A549 treated with Hydrocortisone at 1 μM for 4 hours (cell line): ENCODE measurements around the gene SWSAP1. TPM values are rescaled to one million over a fixed set of nuclear protein-coding genes. Genes with fewer than 3 reads are reported as not detected.

Experiments used
- total RNA-seq: library from RNA; stranded (reverse); fragments of 200-300 nt; extraction: Qiagen RNA extraction; gene quantifications from 5 replicates; pipeline ENCODE4 v1.2.3, GENCODE V29; 2022

SWSAP1 gene, protein sequence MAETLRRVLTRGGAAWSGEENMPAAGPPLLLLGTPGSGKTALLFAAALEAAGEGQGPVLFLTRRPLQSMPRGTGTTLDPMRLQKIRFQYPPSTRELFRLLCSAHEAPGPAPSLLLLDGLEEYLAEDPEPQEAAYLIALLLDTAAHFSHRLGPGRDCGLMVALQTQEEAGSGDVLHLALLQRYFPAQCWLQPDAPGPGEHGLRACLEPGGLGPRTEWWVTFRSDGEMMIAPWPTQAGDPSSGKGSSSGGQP
- 1.3 to 2.4 TPM (median 1.8 TPM) in 5 replicates for total RNA-seq

DNA sequence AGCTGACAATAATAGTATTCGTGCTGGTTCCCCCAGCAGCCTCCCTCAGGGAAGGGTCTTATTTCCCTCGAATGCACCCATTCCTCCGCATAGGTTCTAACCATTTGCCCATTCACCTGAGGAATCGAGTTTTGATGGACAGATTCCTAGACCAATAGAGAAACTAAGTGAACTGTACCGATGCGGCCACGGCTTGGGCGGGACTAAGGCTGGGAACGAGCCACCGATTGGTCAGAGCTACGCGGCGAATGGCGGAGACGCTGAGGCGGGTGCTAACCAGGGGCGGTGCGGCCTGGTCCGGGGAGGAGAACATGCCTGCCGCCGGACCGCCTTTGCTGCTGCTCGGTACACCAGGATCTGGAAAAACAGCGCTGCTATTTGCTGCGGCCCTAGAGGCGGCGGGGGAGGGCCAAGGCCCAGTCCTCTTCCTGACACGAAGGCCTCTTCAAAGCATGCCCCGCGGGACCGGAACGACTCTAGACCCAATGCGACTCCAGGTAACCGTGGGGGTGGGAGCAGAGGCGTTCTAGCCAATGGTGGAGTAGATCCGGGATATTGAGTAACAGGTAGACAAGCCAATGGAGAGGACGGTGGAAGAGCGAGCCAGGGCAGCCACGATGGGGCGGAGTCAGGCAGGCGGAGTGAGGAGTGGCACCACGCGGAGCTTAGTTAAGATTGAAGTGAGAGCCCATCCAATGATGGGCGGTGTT lies at the start of gene SWSAP1:
SWSAP1 (plus strand) TSS at position 234 of the 710 bp plus-strand sequence; CDS start at position 249, 15 bp downstream.

DNA sequence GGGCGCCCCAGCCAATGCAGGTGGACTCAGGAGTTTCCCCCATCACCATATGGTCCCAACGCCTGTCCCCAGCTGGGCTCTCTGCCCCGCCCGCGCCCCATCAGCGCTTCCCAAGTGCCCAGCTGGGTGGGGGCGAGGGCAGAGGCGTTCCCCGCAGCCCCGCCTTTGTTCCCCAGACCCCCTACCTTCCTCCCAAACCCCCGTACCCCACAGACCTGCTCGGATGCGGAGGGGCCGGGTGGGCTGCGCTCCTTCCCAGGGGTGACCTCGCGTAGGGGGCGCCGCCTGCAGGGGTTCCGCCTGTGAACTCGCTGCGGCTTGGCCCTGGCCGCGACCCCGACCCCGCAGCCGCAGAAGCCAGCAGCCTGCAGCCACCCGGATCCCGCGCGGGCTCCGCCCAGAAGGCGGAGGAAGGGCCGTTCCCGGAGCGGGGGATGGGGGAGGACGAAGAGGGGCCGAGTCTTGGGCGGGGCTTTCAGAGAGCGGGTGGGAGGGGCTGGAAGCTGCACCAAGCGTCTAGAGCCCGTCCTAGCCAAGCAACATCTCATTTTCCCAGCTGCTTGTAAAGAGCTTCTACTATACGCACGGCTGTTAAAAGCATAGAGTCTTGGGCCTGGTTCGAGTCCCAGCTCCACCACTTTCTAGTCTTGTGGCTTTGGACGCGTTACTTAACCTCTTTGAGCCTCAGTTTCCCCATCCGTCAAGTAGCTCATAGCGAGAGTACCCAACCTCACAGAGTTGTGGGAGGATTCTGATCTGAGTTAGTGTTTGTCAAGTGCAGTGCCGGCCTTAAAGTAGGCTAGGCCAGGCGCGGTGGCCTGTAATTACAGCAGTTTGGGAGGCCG lies 35.0 kb upstream of the SWSAP1 start, which contains the start of gene RAB3D:
RAB3D (minus strand) TSS at position 404 of the 845 bp plus-strand sequence. CDS start 2,258 bp downstream, outside the sequence.

DNA sequence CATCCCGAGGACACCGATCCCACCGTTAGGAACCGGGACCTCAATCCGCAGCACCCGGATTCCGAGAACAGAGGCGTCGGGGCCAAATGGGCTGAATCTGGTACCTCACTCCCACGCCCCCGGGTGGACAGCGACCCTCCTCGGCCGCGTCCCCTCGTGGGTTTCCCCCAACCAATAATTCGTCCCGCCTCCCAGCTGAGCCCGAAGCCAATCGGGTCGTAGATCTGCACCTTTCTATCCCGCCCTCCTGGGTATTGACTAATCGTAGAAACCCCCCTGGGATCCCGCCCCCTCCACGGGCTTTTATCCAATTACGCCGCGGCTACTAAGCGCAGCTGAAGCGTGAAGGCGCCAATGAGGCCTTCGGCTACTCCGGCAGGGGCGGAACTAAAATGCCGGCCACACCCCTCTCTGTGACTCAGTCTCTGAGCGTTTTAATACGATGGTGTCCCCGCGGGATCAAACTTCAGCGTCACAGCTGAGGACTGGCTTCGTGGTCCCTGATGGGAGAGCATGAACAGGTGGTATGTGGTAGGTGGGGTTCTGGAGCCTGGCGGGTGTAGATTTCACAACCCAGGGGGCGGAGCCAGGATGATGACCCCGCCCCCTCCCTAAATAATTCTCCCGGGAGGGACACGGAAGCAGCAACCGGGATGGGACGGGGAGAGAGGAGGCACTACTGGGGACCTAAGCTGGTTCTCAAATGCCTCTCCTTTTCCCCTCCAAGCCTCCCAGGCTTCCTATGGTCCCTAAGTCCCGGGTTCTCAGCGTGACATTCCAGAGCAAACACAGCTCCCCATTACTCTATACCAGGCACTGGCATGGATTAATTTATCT lies 28.1 kb upstream of the SWSAP1 start, which contains the start of the genes CCDC159 and TMEM205:
CCDC159 (plus strand) TSS at position 416 of the 837 bp plus-strand sequence; CDS start at position 504, 88 bp downstream.
TMEM205 (minus strand) TSS at position 165 of the 837 bp plus-strand sequence. CDS start 649 bp downstream, outside the sequence.

DNA sequence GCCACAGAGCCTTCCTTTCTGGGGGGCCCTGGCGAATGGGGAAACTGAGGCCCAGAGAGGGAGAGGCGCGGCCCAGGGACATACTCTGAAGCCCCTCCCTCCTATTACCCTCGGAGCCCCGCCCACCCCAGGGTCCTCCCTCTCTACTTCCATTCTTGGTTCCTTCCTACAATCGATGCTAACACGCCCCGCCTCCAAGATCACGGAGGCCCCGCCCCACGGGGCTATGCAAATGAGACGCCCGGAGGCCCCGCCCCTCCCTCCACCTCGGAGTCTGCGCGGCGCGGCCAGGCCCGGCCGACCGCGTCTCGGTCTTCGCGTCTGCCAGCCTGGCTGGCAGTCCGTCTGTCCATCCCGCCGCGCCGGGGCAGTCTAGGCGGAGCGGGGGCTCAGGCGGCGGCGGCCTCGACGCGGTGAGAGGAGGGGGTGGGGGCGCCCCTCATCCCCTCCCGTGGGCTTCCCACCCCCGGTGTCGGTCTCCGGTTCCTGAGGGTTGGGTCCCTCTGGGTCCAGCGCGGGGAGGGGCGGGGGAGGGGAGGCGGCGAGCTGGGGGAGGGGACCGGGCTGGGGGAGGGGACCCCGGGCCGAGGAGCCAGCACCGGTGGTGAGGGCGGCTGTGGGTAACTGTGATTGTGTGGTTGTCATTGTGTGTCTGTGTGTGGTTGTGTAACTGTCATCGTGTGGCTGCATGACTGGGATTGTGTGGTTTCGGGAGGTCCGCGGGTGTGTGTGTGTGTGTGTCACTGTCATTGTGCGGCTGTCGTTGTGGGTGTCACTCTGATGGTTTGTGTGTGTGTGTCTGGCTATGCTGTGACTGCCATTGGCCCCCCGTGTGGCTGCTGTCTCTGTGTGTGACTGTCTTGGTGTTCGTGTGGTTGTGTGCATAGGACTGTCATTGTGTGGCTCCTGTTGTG lies 19.0 kb upstream of the SWSAP1 start, which contains the start of gene PLPPR2:
PLPPR2 (plus strand) TSS at position 273 of the 914 bp plus-strand sequence. CDS start 2,242 bp downstream, outside the sequence.

DNA sequence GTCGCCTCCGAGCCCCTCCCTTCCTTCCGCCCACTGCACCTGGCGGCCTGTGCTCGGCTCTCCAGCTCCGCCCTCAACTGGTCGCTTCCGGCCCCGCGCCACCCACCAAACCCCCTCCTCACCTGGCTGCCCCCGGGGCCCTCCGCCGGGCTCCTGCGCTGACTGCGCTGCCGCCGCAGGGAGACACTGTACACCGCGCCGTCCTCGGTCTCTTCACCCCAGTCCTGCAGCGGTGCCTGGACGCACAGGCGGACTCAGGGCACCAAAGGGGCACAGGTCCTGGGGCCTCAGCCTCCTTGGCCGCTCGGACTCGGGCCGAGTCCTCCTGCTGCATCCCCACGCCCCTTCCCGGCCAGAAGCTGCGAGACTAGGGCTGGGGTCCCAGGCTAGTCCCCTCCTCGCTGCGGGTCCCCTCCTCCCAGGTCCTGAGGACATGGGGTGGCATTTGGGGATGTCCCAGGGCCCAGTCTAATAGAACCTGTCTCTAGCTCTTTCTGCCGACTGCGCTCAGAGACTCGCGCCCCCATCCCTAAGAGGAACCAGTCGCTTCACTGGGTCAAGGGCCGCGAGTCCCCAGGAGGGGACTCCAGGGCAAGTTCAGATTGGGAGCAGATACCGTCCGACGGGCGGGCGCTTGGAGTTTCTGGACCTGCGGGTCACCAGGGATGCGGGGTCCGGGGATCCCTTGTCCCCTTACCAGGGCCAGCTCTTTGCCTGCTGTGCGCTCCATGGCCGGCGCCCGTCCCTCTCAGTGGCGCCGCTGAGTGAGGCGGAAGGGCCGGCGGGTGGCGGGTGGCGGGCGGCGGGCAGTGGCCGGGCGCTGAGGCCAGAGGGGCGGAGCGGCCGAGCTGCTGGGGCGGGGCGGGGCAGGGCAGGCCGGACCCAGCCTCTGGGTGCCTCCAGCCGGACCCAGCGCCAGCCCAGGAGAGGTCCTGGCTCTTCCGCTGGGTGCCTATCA lies 44.4 kb downstream of the SWSAP1 start, which contains the start of gene RGL3:
RGL3 (minus strand) TSS at position 766 of the 958 bp plus-strand sequence; CDS start at position 730, 36 bp downstream.

Other genes with a start within 250 kb of the SWSAP1 start
- 15.2 to 22.2 TPM (median 20.0 TPM) in 5 replicates for gene SPC24, start 218.9 kb upstream of the SWSAP1 start, total RNA-seq
- gene KANK2, start 177.1 kb upstream of the SWSAP1 start, total RNA-seq, result 38.3 to 64.7 TPM (median 53.7 TPM) in 5 replicates
- gene ANGPTL8, start 135.0 kb upstream of the SWSAP1 start, total RNA-seq, result not detected in 5 replicates
- gene DOCK6, start 112.1 kb upstream of the SWSAP1 start, total RNA-seq, result 7.9 to 10.2 TPM (median 9.3 TPM) in 5 replicates
- not detected in 5 replicates for gene TSPAN16, start 78.5 kb upstream of the SWSAP1 start, total RNA-seq
- 2.8 to 6.0 TPM (median 3.8 TPM) in 5 replicates for gene RAB3D, start 35.0 kb upstream of the SWSAP1 start, total RNA-seq
- gene TMEM205, start 28.4 kb upstream of the SWSAP1 start, total RNA-seq, result 88.3 to 128 TPM (median 107 TPM) in 5 replicates
- 3.6 to 4.9 TPM (median 4.6 TPM) in 5 replicates for gene CCDC159, start 28.1 kb upstream of the SWSAP1 start, total RNA-seq
- 7.5 to 9.7 TPM (median 8.9 TPM) in 5 replicates for gene PLPPR2, start 19.2 kb upstream of the SWSAP1 start, total RNA-seq
- gene EPOR, start 9.6 kb downstream of the SWSAP1 start, total RNA-seq, result 3.0 to 4.9 TPM (median 4.0 TPM) in 5 replicates
- gene RGL3, start 44.6 kb downstream of the SWSAP1 start, total RNA-seq, result 0.92 to 1.8 TPM (median 1.3 TPM) in 5 replicates
- gene ODAD3, start 60.5 kb downstream of the SWSAP1 start, total RNA-seq, result 0.92 to 2.2 TPM (median 1.0 TPM) in 5 replicates
- gene PRKCSH, start 61.0 kb downstream of the SWSAP1 start, total RNA-seq, result 242 to 279 TPM (median 253 TPM) in 5 replicates
- gene ELAVL3, start 106.4 kb downstream of the SWSAP1 start, total RNA-seq, result 0.07 to 0.38 TPM (median 0.22 TPM) in 5 replicates
- gene ZNF653, start 131.2 kb downstream of the SWSAP1 start, total RNA-seq, result 2.4 to 4.7 TPM (median 3.6 TPM) in 5 replicates
- gene ECSIT, start 154.5 kb downstream of the SWSAP1 start, total RNA-seq, result 27.8 to 31.4 TPM (median 29.9 TPM) in 5 replicates
- 0.20 to 0.46 TPM (median 0.35 TPM) in 5 replicates for gene CNN1, start 164.2 kb downstream of the SWSAP1 start, total RNA-seq
- 85.6 to 112 TPM (median 95.1 TPM) in 5 replicates for gene ELOF1, start 184.6 kb downstream of the SWSAP1 start, total RNA-seq
- 0.15 to 0.33 TPM (median 0.26 TPM) in 4 of 5 replicates, not detected in the other for gene ACP5, start 203.0 kb downstream of the SWSAP1 start, total RNA-seq
- gene ZNF627, start 222.8 kb downstream of the SWSAP1 start, total RNA-seq, result 2.7 to 5.3 TPM (median 3.5 TPM) in 5 replicates